ENCODE results near the gene RASL12.

RASL12 gene

GRCh38 chr15:65059369-65059750, 8.4 kb downstream of the RASL12 start:
- DNase-seq (ENCODE audit: low read depth in 1 of 2, low spot score in 1 of 2) = no peak
- Histone ChIP-seq H3K27me3 (ENCODE audit: insufficient read depth, poor library complexity, severe bottlenecking) (no peaks in the 10 kb centered on the region), H3K4me3 (replicated peaks; ENCODE audit: insufficient read depth, low read length) (no peak overlapping the region), H3K27ac (replicated peaks) (no peak overlapping the region)
- TF ChIP-seq POLR2AphosphoS5 (IDR thresholded peaks at IDR 0.05; ENCODE audit: low read depth) (no peak), REST (IDR thresholded peaks at IDR 0.05; ENCODE audit: insufficient replicate concordance, low read depth) (no peak), GABPA (IDR thresholded peaks at IDR 0.05; ENCODE audit: low read depth) (no peak), SPI1 (IDR thresholded peaks at IDR 0.05; ENCODE audit: borderline replicate concordance, low read depth) (no peak)
- TF ChIP-seq, protein P1, sequence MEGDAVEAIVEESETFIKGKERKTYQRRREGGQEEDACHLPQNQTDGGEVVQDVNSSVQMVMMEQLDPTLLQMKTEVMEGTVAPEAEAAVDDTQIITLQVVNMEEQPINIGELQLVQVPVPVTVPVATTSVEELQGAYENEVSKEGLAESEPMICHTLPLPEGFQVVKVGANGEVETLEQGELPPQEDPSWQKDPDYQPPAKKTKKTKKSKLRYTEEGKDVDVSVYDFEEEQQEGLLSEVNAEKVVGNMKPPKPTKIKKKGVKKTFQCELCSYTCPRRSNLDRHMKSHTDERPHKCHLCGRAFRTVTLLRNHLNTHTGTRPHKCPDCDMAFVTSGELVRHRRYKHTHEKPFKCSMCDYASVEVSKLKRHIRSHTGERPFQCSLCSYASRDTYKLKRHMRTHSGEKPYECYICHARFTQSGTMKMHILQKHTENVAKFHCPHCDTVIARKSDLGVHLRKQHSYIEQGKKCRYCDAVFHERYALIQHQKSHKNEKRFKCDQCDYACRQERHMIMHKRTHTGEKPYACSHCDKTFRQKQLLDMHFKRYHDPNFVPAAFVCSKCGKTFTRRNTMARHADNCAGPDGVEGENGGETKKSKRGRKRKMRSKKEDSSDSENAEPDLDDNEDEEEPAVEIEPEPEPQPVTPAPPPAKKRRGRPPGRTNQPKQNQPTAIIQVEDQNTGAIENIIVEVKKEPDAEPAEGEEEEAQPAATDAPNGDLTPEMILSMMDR (IDR thresholded peaks at IDR 0.05; ENCODE audit: insufficient read depth, low read length) = no peak

GRCh38 chr15:65058394-65059368, 9.1 kb downstream of the RASL12 start:
- TF ChIP-seq GABPA (IDR thresholded peaks at IDR 0.05; ENCODE audit: low read depth) = no peak
- no peak for TF ChIP-seq REST (IDR thresholded peaks at IDR 0.05; ENCODE audit: insufficient replicate concordance, low read depth)
- TF ChIP-seq SPI1 (IDR thresholded peaks at IDR 0.05; ENCODE audit: borderline replicate concordance, low read depth) = no peak
- no peak for TF ChIP-seq POLR2AphosphoS5 (IDR thresholded peaks at IDR 0.05; ENCODE audit: low read depth)
- TF ChIP-seq, protein P1 (IDR thresholded peaks at IDR 0.05; ENCODE audit: insufficient read depth, low read length) = no peak

GRCh38 chr15:65057549-65057940, 10.2 kb downstream of the RASL12 start:
- TF ChIP-seq, protein P1 (IDR thresholded peaks at IDR 0.05; ENCODE audit: insufficient read depth, low read length) = no peak
- no peak for TF ChIP-seq POLR2AphosphoS5 (IDR thresholded peaks at IDR 0.05; ENCODE audit: low read depth)
- TF ChIP-seq SPI1 (IDR thresholded peaks at IDR 0.05; ENCODE audit: borderline replicate concordance, low read depth) = no peak
- TF ChIP-seq REST (IDR thresholded peaks at IDR 0.05; ENCODE audit: insufficient replicate concordance, low read depth) = no peak
- no peak for TF ChIP-seq GABPA (IDR thresholded peaks at IDR 0.05; ENCODE audit: low read depth)
- Histone ChIP-seq H3K27ac (replicated peaks) (no peak overlapping the region), H3K4me3 (replicated peaks; ENCODE audit: insufficient read depth, low read length) (no peak overlapping the region), H3K27me3 (ENCODE audit: insufficient read depth, poor library complexity, severe bottlenecking) (no peaks in the 10 kb centered on the region)
- no peak for DNase-seq (ENCODE audit: low read depth in 1 of 2, low spot score in 1 of 2)

More at GRCh38 chr15:65058394-65059368, 9.1 kb downstream of the RASL12 start:
- DNase-seq (ENCODE audit: low read depth in 1 of 2, low spot score in 1 of 2) = no peak
- Histone ChIP-seq H3K4me3 (replicated peaks; ENCODE audit: insufficient read depth, low read length) (no peak overlapping the region), H3K27me3 (ENCODE audit: insufficient read depth, poor library complexity, severe bottlenecking) (no peaks in the 10 kb centered on the region), H3K27ac (replicated peaks) (no peak overlapping the region)
